Measurements from ENCODE around the gene ZDHHC8. TPM values are rescaled to one million over a fixed set of nuclear protein-coding genes. Genes with fewer than 3 reads are reported as not detected.

ZDHHC8 gene
- total RNA-seq, 6 experiments from 2014 or later: 91.8 to 119 (median 99.1) TPM

DNA sequence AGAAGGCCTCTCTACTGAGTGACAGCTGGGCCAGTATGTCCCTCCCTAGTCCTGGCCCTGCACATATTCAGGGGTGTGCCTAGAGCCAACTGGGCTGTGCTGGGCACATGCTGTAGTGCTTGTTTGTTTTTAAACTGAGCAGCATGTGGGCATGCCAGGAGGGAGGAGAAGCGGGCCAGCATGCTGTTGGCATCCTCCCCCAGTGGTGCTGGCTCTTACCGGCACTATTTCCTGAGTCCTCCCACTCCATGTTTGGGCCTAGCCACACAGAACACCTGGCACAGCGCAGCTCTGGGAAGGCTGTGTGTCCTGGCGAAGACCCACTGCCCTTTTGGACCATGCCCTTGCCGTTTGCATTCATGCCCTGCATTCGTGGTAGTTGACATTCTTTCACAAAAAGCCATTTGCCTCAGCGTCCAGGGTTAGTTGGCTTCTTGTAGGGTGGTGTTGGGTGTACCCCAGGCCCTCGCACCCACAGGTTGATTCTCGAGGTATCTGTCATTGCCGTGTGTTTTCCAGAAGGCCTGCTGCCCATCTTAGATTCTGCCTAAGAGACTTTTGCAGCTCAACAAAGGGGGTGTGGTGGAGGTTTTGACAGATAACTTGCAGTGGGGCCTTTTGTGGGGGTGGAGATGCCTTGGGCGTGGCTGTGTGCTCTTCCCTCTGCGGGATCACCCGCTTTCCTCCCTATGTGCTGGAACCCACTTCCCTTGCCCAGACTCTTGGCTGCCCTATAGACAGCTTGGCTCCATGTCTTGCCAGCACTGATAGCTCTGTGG lies 38.0 kb upstream of the ZDHHC8 start:
- Mint-ChIP-seq H3K4me1 (ENCODE audit: low read depth) (peaks cover 19% of the 10 kb centered on the region), H3K27me3 (ENCODE audit: insufficient read depth) (no peaks in the 10 kb centered on the region; the same call in 1 of the 2 replicates), H3K4me3 (no peak overlapping the region), H3K36me3 (ENCODE audit: low read depth) (peaks cover 66% of the 10 kb centered on the region), H3K9me3 (no peaks in the 10 kb centered on the region), H3K27ac (no peak overlapping the region)
- TF ChIP-seq, protein P1, sequence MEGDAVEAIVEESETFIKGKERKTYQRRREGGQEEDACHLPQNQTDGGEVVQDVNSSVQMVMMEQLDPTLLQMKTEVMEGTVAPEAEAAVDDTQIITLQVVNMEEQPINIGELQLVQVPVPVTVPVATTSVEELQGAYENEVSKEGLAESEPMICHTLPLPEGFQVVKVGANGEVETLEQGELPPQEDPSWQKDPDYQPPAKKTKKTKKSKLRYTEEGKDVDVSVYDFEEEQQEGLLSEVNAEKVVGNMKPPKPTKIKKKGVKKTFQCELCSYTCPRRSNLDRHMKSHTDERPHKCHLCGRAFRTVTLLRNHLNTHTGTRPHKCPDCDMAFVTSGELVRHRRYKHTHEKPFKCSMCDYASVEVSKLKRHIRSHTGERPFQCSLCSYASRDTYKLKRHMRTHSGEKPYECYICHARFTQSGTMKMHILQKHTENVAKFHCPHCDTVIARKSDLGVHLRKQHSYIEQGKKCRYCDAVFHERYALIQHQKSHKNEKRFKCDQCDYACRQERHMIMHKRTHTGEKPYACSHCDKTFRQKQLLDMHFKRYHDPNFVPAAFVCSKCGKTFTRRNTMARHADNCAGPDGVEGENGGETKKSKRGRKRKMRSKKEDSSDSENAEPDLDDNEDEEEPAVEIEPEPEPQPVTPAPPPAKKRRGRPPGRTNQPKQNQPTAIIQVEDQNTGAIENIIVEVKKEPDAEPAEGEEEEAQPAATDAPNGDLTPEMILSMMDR (IDR thresholded peaks at IDR 0.05): no peak
- DNase-seq: no peak

DNA sequence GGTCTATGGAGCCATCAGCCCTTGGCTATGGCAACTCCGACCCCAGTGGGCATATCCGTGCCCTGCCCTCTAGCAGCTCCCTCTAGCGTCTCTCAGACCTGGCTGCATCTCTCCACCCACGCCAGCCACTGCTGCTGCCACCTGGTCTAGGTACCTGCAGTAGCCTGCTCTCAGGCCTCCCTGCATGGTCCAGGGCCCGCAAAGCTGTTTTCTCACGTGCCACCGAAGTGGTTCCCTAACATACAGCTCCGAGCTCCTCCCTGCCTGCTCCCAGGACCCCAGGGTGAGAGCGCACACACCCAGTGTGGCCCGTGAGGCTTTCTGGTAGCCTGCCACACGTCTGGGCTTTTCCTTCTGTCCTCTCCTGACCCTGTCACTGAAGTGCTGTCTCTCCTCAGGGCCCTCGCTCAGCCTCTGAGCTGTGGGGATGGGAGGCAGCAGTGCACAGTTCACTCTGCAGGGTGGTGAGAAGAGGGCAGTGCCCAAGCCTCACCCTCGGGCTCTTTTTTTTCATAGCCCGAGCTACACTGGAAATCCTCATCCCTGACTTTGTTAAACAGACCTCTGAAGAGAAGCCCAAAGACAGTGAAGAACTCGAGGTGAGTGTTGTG lies 37.3 kb upstream of the ZDHHC8 start:
- DNase-seq: no peak
- H3K9me3 Mint-ChIP-seq: no peaks in the 10 kb centered on the region
- peaks cover 16% of the 10 kb centered on the region for H3K4me1 Mint-ChIP-seq (ENCODE audit: low read depth)
- no peaks in the 10 kb centered on the region; the same call in 1 of the 2 replicates for H3K27me3 Mint-ChIP-seq (ENCODE audit: insufficient read depth)
- no peak overlapping the region for H3K27ac Mint-ChIP-seq
- peaks cover 73% of the 10 kb centered on the region for H3K36me3 Mint-ChIP-seq (ENCODE audit: low read depth)
- H3K4me3 Mint-ChIP-seq: no peak overlapping the region
- TF ChIP-seq, protein P1 (IDR thresholded peaks at IDR 0.05): no peak; the same call in 1 of the 2 replicates

DNA sequence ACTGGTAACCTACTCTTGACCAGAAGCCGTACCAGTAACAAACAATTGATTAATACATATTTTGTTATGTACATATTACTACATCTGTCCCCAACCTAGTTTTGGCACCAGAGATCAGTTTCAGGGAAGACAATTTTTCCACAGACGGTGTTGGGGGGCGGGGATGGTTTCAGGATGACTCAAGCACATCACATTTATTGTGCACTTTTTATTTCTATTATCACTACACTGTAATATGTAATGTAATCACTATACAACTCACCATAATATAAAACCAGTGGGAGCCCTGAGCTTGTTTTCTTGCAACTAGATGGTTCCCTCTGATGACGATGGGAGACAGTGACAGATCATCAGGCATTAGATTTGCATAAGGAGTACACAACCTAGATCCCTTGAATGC lies 36.1 kb upstream of the ZDHHC8 start:
- TF ChIP-seq, protein P1 (IDR thresholded peaks at IDR 0.05): no peak
- H3K36me3 Mint-ChIP-seq (ENCODE audit: low read depth): peaks cover 73% of the 10 kb centered on the region

DNA sequence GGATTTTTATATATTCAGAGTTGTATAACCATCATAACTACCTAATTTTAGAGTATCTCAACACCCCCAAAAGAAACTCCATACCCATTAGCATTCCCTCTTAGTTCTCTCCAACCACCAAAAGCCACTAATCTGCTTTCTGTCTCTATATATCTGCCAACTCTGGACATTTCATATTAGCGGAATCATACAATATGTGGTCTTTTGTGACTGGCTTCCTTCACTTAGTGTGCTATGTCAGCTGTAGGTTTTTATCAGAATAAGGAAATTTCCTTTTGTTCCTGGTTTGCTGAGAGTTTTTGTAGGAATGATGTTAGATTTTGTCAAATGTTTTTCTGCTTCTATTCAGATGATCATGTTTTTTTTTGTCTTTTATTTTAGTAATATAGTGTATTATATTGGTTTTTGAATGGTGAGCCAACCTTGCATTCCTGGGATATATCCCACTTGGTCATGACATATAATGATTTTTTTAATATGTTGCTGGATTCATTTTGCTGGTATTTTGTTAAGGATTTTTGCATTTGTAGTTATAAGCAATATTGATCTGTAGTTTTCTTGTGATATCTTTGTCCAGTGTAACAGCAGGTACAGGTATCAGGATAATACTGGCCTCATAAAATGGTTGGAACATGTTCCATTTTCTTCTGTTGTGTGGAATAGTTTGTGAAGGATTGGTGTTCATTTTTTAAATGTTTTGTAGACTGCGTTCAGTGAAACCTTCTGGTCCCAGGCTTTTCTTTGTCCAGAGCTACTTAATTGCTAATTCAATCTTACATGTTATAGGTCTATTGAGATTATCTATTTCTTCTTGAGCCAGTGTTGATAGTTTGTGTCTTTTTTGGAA lies 34.8 kb upstream of the ZDHHC8 start:
- H3K36me3 Mint-ChIP-seq (ENCODE audit: low read depth): peaks cover 65% of the 10 kb centered on the region
- H3K9me3 Mint-ChIP-seq: no peaks in the 10 kb centered on the region

More for the DNA sequence above, 36.1 kb upstream of the ZDHHC8 start:
- Mint-ChIP-seq H3K27me3 (ENCODE audit: insufficient read depth) (no peaks in the 10 kb centered on the region; the same call in 1 of the 2 replicates), H3K27ac (no peak overlapping the region), H3K9me3 (no peaks in the 10 kb centered on the region), H3K4me1 (ENCODE audit: low read depth) (peaks cover 4% of the 10 kb centered on the region), H3K4me3 (no peak overlapping the region)
- DNase-seq: no peak

More for the DNA sequence above, 34.8 kb upstream of the ZDHHC8 start:
- Mint-ChIP-seq H3K4me1 (ENCODE audit: low read depth) (no peaks in the 10 kb centered on the region), H3K27ac (no peak overlapping the region), H3K27me3 (ENCODE audit: insufficient read depth) (peaks cover 3% of the 10 kb centered on the region; the same call in 1 of the 2 replicates), H3K4me3 (no peak overlapping the region)
- DNase-seq: no peak
- TF ChIP-seq, protein P1 (IDR thresholded peaks at IDR 0.05): no peak

All from HFFc6 (cell line).